SK-N-SH (cell line): Measurements from ENCODE around the gene SMARCA4. TPM values are rescaled to one million over a fixed set of nuclear protein-coding genes. Genes with fewer than 3 reads are reported as not detected.

Experiments used
- CTCF ChIA-PET: fragments of 300-600, 350-600 bp; formaldehyde crosslinking; extraction: SDS; loops from one replicate; lab custom pipeline; 2021; lab: Yijun Ruan, JAX
- POLR2A ChIA-PET: fragments of 350-600 bp; sonication (Branson Sonifier 250); formaldehyde crosslinking; extraction: SDS; loops from one replicate; lab custom pipeline; 2020; ENCODE audit warnings: antibody characterized with exemption, inconsistent platforms; lab: Yijun Ruan, JAX
- DNase-seq: peaks from one replicate; pipeline ENCODE4 v3.0.0; 2012
- H2AFZ ChIP-seq: fragments of 200-600 bp; sonication (generic); 2 replicates; pipeline ENCODE4 v1.8.1; 2016; ENCODE audit warnings: antibody characterized with exemption, mild to moderate bottlenecking, low read depth
- H3F3A ChIP-seq: fragments of 200-600 bp; sonication (generic); replicated peaks from 2 replicates; pipeline ENCODE3; 2016; ENCODE audit warnings: antibody characterized with exemption, mild to moderate bottlenecking; ENCODE audit not compliant: insufficient read depth
- H3K27ac ChIP-seq, 2 experiments: fragments of 200-500 bp in 1 of 2; fragments of 200-600 bp in 1 of 2; sonication (Bioruptor generic) in 1 of 2; sonication (generic), shearing (Covaris generic) in 1 of 2; 2 replicates each; pipeline versions ENCODE4 v1.5.1 to v1.6.1; 2014 to 2016; ENCODE audit warnings: low read depth in 2 of 2, inconsistent platforms in 1 of 2, low read length in 1 of 2, mild to moderate bottlenecking in 1 of 2, mixed read lengths in 1 of 2
- H3K27me3 ChIP-seq: fragments of 200-600 bp; sonication (generic), shearing (Covaris generic); 2 replicates; pipeline ENCODE4 v1.6.1; 2016; ENCODE audit warnings: mixed run types; ENCODE audit not compliant: insufficient read depth
- H3K36me3 ChIP-seq, 2 experiments: fragments of 200-500 bp in 1 of 2; fragments of 200-600 bp in 1 of 2; sonication (Bioruptor generic) in 1 of 2; sonication (generic) in 1 of 2; replicated peaks in 1 of 2; 2 replicates each; pipeline versions ENCODE3 to v1.5.1; 2014 to 2016; ENCODE audit warnings: low read length in 1 of 2, mild to moderate bottlenecking in 1 of 2; ENCODE audit not compliant: insufficient read depth in 2 of 2, control insufficient read depth in 1 of 2
- H3K4me1 ChIP-seq, 2 experiments: fragments of 200-500 bp in 1 of 2; fragments of 200-600 bp in 1 of 2; sonication (Bioruptor generic) in 1 of 2; sonication (generic), shearing (Covaris generic) in 1 of 2; 2 replicates each; pipeline versions ENCODE4 v1.5.1 to v1.6.1; 2014 to 2016; ENCODE audit warnings: low read depth in 1 of 2, low read length in 1 of 2, mixed run types in 1 of 2; ENCODE audit not compliant: insufficient read depth in 2 of 2, control insufficient read depth in 1 of 2
- H3K4me2 ChIP-seq: fragments of 200-600 bp; sonication (generic), shearing (Covaris generic); 2 replicates; pipeline ENCODE4 v1.6.1; 2017; ENCODE audit warnings: mixed run types
- H3K4me3 ChIP-seq, 2 experiments: fragments of 200-500 bp in 1 of 2; fragments of 200-600 bp in 1 of 2; sonication (Bioruptor generic) in 1 of 2; sonication (generic), shearing (Covaris generic) in 1 of 2; 2 replicates each; pipeline versions ENCODE4 v1.5.1 to v1.8.1; 2014 to 2016; ENCODE audit warnings: low read depth in 2 of 2, inconsistent platforms in 1 of 2, low read length in 1 of 2, mild to moderate bottlenecking in 1 of 2, mixed read lengths in 1 of 2, moderate library complexity in 1 of 2
- H3K79me2 ChIP-seq: fragments of 200-600 bp; sonication (generic); 2 replicates; pipeline ENCODE4 v1.8.1; 2017; ENCODE audit warnings: mild to moderate bottlenecking; ENCODE audit not compliant: insufficient read depth
- H3K9ac ChIP-seq: fragments of 200-600 bp; sonication (generic); 2 replicates; pipeline ENCODE4 v1.6.1; 2017; ENCODE audit warnings: mixed run types
- H3K9me2 ChIP-seq: fragments of 200-600 bp; sonication (generic); 2 replicates; pipeline ENCODE4 v1.6.1; 2017; ENCODE audit warnings: mixed run types
- H3K9me3 ChIP-seq: fragments of 200-600 bp; sonication (generic); 2 replicates; pipeline ENCODE4 v1.6.1; 2017; ENCODE audit warnings: mixed run types, mild to moderate bottlenecking, moderate library complexity
- H4K20me1 ChIP-seq: fragments of 200-600 bp; sonication (generic); 2 replicates; pipeline ENCODE4 v1.6.1; 2017; ENCODE audit warnings: mild to moderate bottlenecking, mixed run types; ENCODE audit not compliant: insufficient read depth
- CHD2 ChIP-seq: fragments of 150-350 bp; IDR thresholded peaks from 2 replicates; pipeline ENCODE4 v1.6.1; 2018; ENCODE audit warnings: low read length; ENCODE audit not compliant: partially characterized antibody
- CTCF ChIP-seq: fragments of 200-600 bp; sonication (generic); IDR thresholded peaks from 2 replicates; pipeline ENCODE4 v1.6.1; 2017; ENCODE audit warnings: antibody characterized with exemption, mild to moderate bottlenecking, moderate library complexity
- FOSL2 ChIP-seq: IDR thresholded peaks from 2 replicates; pipeline ENCODE4 v1.4.0; 2012; ENCODE audit warnings: low read depth, mild to moderate bottlenecking, moderate library complexity, borderline replicate concordance
- FOXJ3 ChIP-seq: sonication (generic); formaldehyde crosslinking; IDR thresholded peaks from 2 replicates; pipeline ENCODE4 v1.5.1; 2020; ENCODE audit warnings: mild to moderate bottlenecking, missing genetic modification reagents
- GABPA ChIP-seq: IDR thresholded peaks from 2 replicates; pipeline ENCODE4 v1.4.0; 2012; ENCODE audit warnings: low read depth, mild to moderate bottlenecking
- GATA2 ChIP-seq: sonication (generic); formaldehyde crosslinking; IDR thresholded peaks from 2 replicates; pipeline ENCODE4 v1.5.0; 2020; ENCODE audit warnings: mild to moderate bottlenecking, missing genetic modification reagents
- IRF3 ChIP-seq: fragments of 150-350 bp; IDR thresholded peaks from 2 replicates; pipeline ENCODE4 v1.6.1; 2016; ENCODE audit warnings: mild to moderate bottlenecking, low read depth, low read length
- JUND ChIP-seq: IDR thresholded peaks from 2 replicates; pipeline ENCODE4 v1.4.0; 2012
- PBX3 ChIP-seq: IDR thresholded peaks from 2 replicates; pipeline ENCODE4; 2012
- POLR2AphosphoS5 ChIP-seq: IDR thresholded peaks from 2 replicates; pipeline ENCODE4 v1.6.1; 2012; ENCODE audit warnings: low read depth, low read length
- SMC3 ChIP-seq: IDR thresholded peaks from 2 replicates; pipeline ENCODE4 v1.6.1; 2012; ENCODE audit warnings: low read depth, low read length, improper control_type of control experiment
- TAF1 ChIP-seq: IDR thresholded peaks from 2 replicates; pipeline ENCODE4 v1.6.1; 2012; ENCODE audit warnings: low read depth, mild to moderate bottlenecking, low read length, moderate library complexity, borderline replicate concordance
- TCF12 ChIP-seq: IDR thresholded peaks from 2 replicates; pipeline ENCODE4 v1.4.0; 2012
- TEAD4 ChIP-seq: IDR thresholded peaks from 2 replicates; pipeline ENCODE4 v1.4.0; 2012; ENCODE audit warnings: mild to moderate bottlenecking, borderline replicate concordance; ENCODE audit not compliant: insufficient read depth
- YY1 ChIP-seq: IDR thresholded peaks from 2 replicates; pipeline ENCODE4 v1.4.0; 2012; ENCODE audit warnings: low read depth, mild to moderate bottlenecking
- ZBTB33 ChIP-seq: IDR thresholded peaks from 2 replicates; pipeline ENCODE4 v1.4.0; 2012; ENCODE audit warnings: low read depth, borderline replicate concordance
- WGBS: methylation state at CpG from one replicate; pipeline ENCODE4 v1.1.6; 2017; ENCODE audit warnings: low lambda C conversion rate; 5-methylcytosine and 5-hydroxymethylcytosine counted together
- polyA plus RNA-seq, 3 experiments: library from polyadenylated mRNA; depleted of rRNA; stranded (reverse); fragments of >200 nt; gene quantifications; 2 replicates each; pipeline ENCODE4 v1.2.3, GENCODE V29; 2012

The SMARCA4 gene
- polyA plus RNA-seq, 1 of the 3 experiments (the other 2 are of a cell fraction), result 90.7 TPM

- no peak overlapping the region for H3K4me2 ChIP-seq
- no peak for TF ChIP-seq IRF3
- no peak for TF ChIP-seq ZBTB33
- TF ChIP-seq TAF1, result no peak
- no peak for TF ChIP-seq PBX3
- no peak for TF ChIP-seq FOXJ3
- TF ChIP-seq CTCF, result no peak
- no peak for TF ChIP-seq GATA2 (CRISPR knock-in tag)
- TF ChIP-seq GABPA, result no peak
- TF ChIP-seq TEAD4, result no peak
- TF ChIP-seq POLR2AphosphoS5, result no peak
- TF ChIP-seq CHD2, result no peak
- no peak for TF ChIP-seq TCF12
- TF ChIP-seq FOSL2, result no peak
- TF ChIP-seq JUND, result no peak
- TF ChIP-seq SMC3, result no peak
- no peak for TF ChIP-seq YY1
- 95% methylated on average over 4 of the region's 4 CpGs for WGBS
- ChIA-PET POLR2A (no interaction called here), CTCF (no interaction called here)
- H3K9ac ChIP-seq, result no peak overlapping the region
- H3K4me1 ChIP-seq, result peaks cover 0 to 9% of the 10 kb centered on the region in 2 experiments; a peak in 1 of 4 replicates
- no peaks in the 10 kb centered on the region for H3K79me2 ChIP-seq
- no peak for DNase-seq
- peaks cover 0 to 29% of the 10 kb centered on the region in 2 experiments for H3K36me3 ChIP-seq
- no peaks in the 10 kb centered on the region for H3K9me3 ChIP-seq
- H3K4me3 ChIP-seq, result no peak overlapping the region
- H4K20me1 ChIP-seq, result 0 out of 2 replicates have a peak, but pooled peaks cover 3% of the 10 kb centered on the region
- no peaks in the 10 kb centered on the region for H3F3A ChIP-seq
- H3K9me2 ChIP-seq, result no peaks in the 10 kb centered on the region
- H3K27ac ChIP-seq, result no peak overlapping the region
- no peak overlapping the region for H2AFZ ChIP-seq
- no peaks in the 10 kb centered on the region for H3K27me3 ChIP-seq
Measured at GRCh38 chr19:11053817-11054195, 93.0 kb downstream of the SMARCA4 start.
